SK-N-DZ (cell line): ENCODE results near the gene ATP13A4. TPM values are rescaled to one million over a fixed set of nuclear protein-coding genes. Genes with fewer than 3 reads are reported as not detected.
A peak's percentile ranks its signal among the peaks of the same experiment; 100 is the strongest.

ENCODE experiments used
- DNase-seq: peaks from one replicate; pipeline ENCODE4 v3.0.0-alpha.2; 2015; ENCODE audit warnings: low spot score
- polyA plus RNA-seq, 2 experiments: library from polyadenylated mRNA; depleted of rRNA; stranded (reverse); fragments of >200 nt; gene quantifications; 2 replicates each; pipeline ENCODE4 v1.2.3, GENCODE V29; 2014

ATP13A4 gene
- 0.88 TPM in 1 of 2 replicates, not detected in the other for polyA plus RNA-seq (2014; cell fraction: cytosol; rRNA removed)
- polyA plus RNA-seq (2014; cell fraction: nucleus; rRNA removed) = 0.12 and 0.44 TPM in 2 replicates

- DNase-seq = no peak
Observed at GRCh38 chr3:193554811-193555210, at the start of gene ATP13A4. Gene ATP13A4 (minus strand): TSS chr3:193554895. CDS start chr3:193554799, 96 bp downstream.

GRCh38 chr3:193599393-193599792 is 44.7 kb upstream of the ATP13A4 start:
- DNase-seq = no peak

GRCh38 chr3:193598202-193598601 is 43.5 kb upstream of the ATP13A4 start:
- no peak for DNase-seq

GRCh38 chr3:193595939-193596487 is 41.3 kb upstream of the ATP13A4 start:
- DNase-seq = no peak

- no peak for DNase-seq
Observed at GRCh38 chr3:193594946-193595689, 40.4 kb upstream of the ATP13A4 start.

- peak; percentile 42 for DNase-seq
Observed at GRCh38 chr3:193593668-193594030, 39.0 kb upstream of the ATP13A4 start.

GRCh38 chr3:193592841-193593667 is 38.4 kb upstream of the ATP13A4 start, which contains the start of gene OPA1:
Gene OPA1 (plus strand): TSS chr3:193593208. CDS start chr3:193593378, 170 bp downstream.
- DNase-seq = peak; percentile 99

- DNase-seq = no peak
Observed at GRCh38 chr3:193590088-193590856, 35.6 kb upstream of the ATP13A4 start.

- DNase-seq = no peak
Observed at GRCh38 chr3:193589616-193590015, 34.9 kb upstream of the ATP13A4 start.

GRCh38 chr3:193589129-193589528 is 34.4 kb upstream of the ATP13A4 start:
- no peak for DNase-seq

GRCh38 chr3:193586526-193586925 is 31.8 kb upstream of the ATP13A4 start:
- no peak for DNase-seq

- DNase-seq = no peak
Observed at GRCh38 chr3:193585530-193585929, 30.8 kb upstream of the ATP13A4 start.

- no peak for DNase-seq
Observed at GRCh38 chr3:193574488-193575070, 19.9 kb upstream of the ATP13A4 start.

- no peak for DNase-seq
Observed at GRCh38 chr3:193573403-193574191, 18.9 kb upstream of the ATP13A4 start.

GRCh38 chr3:193572426-193572908 is 17.8 kb upstream of the ATP13A4 start:
- peak; percentile 65 for DNase-seq

GRCh38 chr3:193569119-193569518 is 14.4 kb upstream of the ATP13A4 start:
- no peak for DNase-seq

GRCh38 chr3:193564012-193564411 is 9.3 kb upstream of the ATP13A4 start:
- DNase-seq = no peak

GRCh38 chr3:193563426-193563825 is 8.7 kb upstream of the ATP13A4 start:
- DNase-seq = no peak

GRCh38 chr3:193560870-193561269 is 6.2 kb upstream of the ATP13A4 start:
- no peak for DNase-seq

GRCh38 chr3:193560091-193560490 is 5.4 kb upstream of the ATP13A4 start:
- DNase-seq = no peak
